ENCODE results near the gene CSNK2B. TPM values are rescaled to one million over a fixed set of nuclear protein-coding genes. Genes with fewer than 3 reads are reported as not detected.

Gene CSNK2B
- total and polyA plus RNA-seq, 9 of the 15 experiments (the other 6 are each of a cell fraction or from before 2014, with no cell fraction given): 120 to 1,126 (median 529) TPM

GRCh38 chr6:31701666-31702404 is 36.0 kb downstream of the CSNK2B start (continued):
- TF ChIP-seq AFF1 (IDR thresholded peaks at IDR 0.05; ENCODE audit: low read depth in 1 of 2, partially characterized antibody in 2 of 2) (no peak), GMEB1 (CRISPR knock-in tag; IDR thresholded peaks at IDR 0.05) (no peak; the same call in 1 of the 2 replicates), HNRNPUL1 (IDR thresholded peaks at IDR 0.05; ENCODE audit: low read length) (no peak), ETV5 (CRISPR knock-in tag; IDR thresholded peaks at IDR 0.05; ENCODE audit: low read depth) (no peak), ZNF140 (CRISPR knock-in tag; IDR thresholded peaks at IDR 0.05) (no peak), SMAD1 (IDR thresholded peaks at IDR 0.05; ENCODE audit: low read depth, low read length, partially characterized antibody) (no peak), PHB (CRISPR knock-in tag; IDR thresholded peaks at IDR 0.05) (no peak), DIDO1 (tag; IDR thresholded peaks at IDR 0.05; ENCODE audit: low read depth) (no peak), BDP1 (IDR thresholded peaks at IDR 0.05; ENCODE audit: insufficient read depth, insufficient read length) (no peak), SNIP1 (IDR thresholded peaks at IDR 0.05; ENCODE audit: low read depth) (no peak), ZNF644 (tag; IDR thresholded peaks at IDR 0.05; ENCODE audit: low read depth) (no peak), ZNF586 (CRISPR knock-in tag; conservative IDR thresholded peaks at IDR 0.05) (no peak), ETV6 (IDR thresholded peaks at IDR 0.05; ENCODE audit: borderline replicate concordance in 1 of 2, low read depth in 2 of 2, low read length in 1 of 2) (no peak), ETV6 (CRISPR knock-in tag; IDR thresholded peaks at IDR 0.05; ENCODE audit: borderline replicate concordance) (no peak), SMC3 (conservative IDR thresholded peaks at IDR 0.05; ENCODE audit: insufficient read depth, low read depth, low read length) (no peak), ZNF561 (CRISPR knock-in tag; conservative IDR thresholded peaks at IDR 0.05) (no peak)
